Activated naive CD4-positive, alpha-beta T cell treated with anti-CD3 and anti-CD28 coated beads, Interleukin-2, amount 50 U/mL, for 72 hours (primary cell): ENCODE measurements around the gene USP15. TPM values are rescaled to one million over a fixed set of nuclear protein-coding genes. Genes with fewer than 3 reads are reported as not detected.
"Not testable (repeated sequence)": the region's sequence is repeated elsewhere in the genome, so short reads cannot be mapped to it uniquely, and the experiment has no call there.

Source experiments
- ATAC-seq, 2 donors: fragments of 150-1000 bp; cut with Tn5 transposase; 2 replicates each; pipeline ENCODE4 v1.10.0; 2021; ENCODE audit warnings: mild to moderate bottlenecking in 2 of 2, moderate library complexity in 2 of 2
- DNase-seq, 2 donors: peaks; one replicate each; pipeline ENCODE4 v3.0.0; 2021 to 2022; ENCODE audit warnings: low spot score in 2 of 2
- H3K27ac Mint-ChIP-seq, 2 donors: one replicate each; pipeline ENCODE4 v1.8.0; 2022; ENCODE audit warnings: mild to moderate bottlenecking in 2 of 2, mixed read lengths in 2 of 2
- H3K36me3 Mint-ChIP-seq, 2 donors: one replicate each; pipeline ENCODE4 v1.8.0; 2022; ENCODE audit warnings: mixed read lengths in 2 of 2
- H3K9me3 Mint-ChIP-seq, 2 donors: one replicate each; pipeline ENCODE4 v1.8.0; 2022; ENCODE audit warnings: mixed read lengths in 2 of 2
- total RNA-seq, 2 donors: library from RNA; stranded (reverse); gene quantifications; one replicate each; pipeline ENCODE4 v1.2.3, GENCODE V29; 2022

USP15 gene
- total RNA-seq, 2 donors from 2014 or later: 114 to 122 TPM

GRCh38 chr12:62320054-62320453, 59.9 kb downstream of the USP15 start:
- Mint-ChIP-seq H3K27ac (no peak overlapping the region), H3K36me3 (peaks cover 16 to 40% of the 10 kb centered on the region in 2 donors), H3K9me3 (peaks cover 9 to 10% of the 10 kb centered on the region in 2 donors)
- DNase-seq: no peak
- ATAC-seq: no peak

GRCh38 chr12:62323386-62323785, 63.2 kb downstream of the USP15 start:
- Mint-ChIP-seq H3K27ac (no peak overlapping the region), H3K9me3 (peaks cover 4 to 6% of the 10 kb centered on the region in 2 donors), H3K36me3 (peaks cover 11 to 38% of the 10 kb centered on the region in 2 donors)
- no peak for ATAC-seq
- DNase-seq: no peak

GRCh38 chr12:62328296-62328921, 68.2 kb downstream of the USP15 start:
- ATAC-seq: no peak
- no peak overlapping the region for H3K27ac Mint-ChIP-seq
- peaks cover 0 to 34% of the 10 kb centered on the region in 2 donors for H3K36me3 Mint-ChIP-seq
- H3K9me3 Mint-ChIP-seq: no peaks in the 10 kb centered on the region
- no peak for DNase-seq

GRCh38 chr12:62331306-62331705, 71.1 kb downstream of the USP15 start:
- no peak for ATAC-seq
- H3K27ac Mint-ChIP-seq: no peak overlapping the region
- H3K36me3 Mint-ChIP-seq: peaks cover 8 to 54% of the 10 kb centered on the region in 2 donors

GRCh38 chr12:62332598-62332997, 72.4 kb downstream of the USP15 start:
- no peak for DNase-seq
- peaks cover 0 to 6% of the 10 kb centered on the region in 2 donors for H3K9me3 Mint-ChIP-seq
- no peak for ATAC-seq
- peaks cover 12 to 66% of the 10 kb centered on the region in 2 donors for H3K36me3 Mint-ChIP-seq
- no peak overlapping the region for H3K27ac Mint-ChIP-seq

More at GRCh38 chr12:62331306-62331705, 71.1 kb downstream of the USP15 start:
- no peak for DNase-seq
- H3K9me3 Mint-ChIP-seq: peaks cover 0 to 4% of the 10 kb centered on the region in 2 donors

- ATAC-seq (no peak), DNase-seq (no peak)
- Mint-ChIP-seq H3K27ac (no peak overlapping the region), H3K36me3 (peaks cover 26 to 78% of the 10 kb centered on the region in 2 donors), H3K9me3 (peaks cover 10 to 16% of the 10 kb centered on the region in 2 donors)
Measured at GRCh38 chr12:62335057-62335456, 74.9 kb downstream of the USP15 start.

- DNase-seq: no peak
- no peak for ATAC-seq
- Mint-ChIP-seq H3K27ac (peak overlapping the region in 1 of 2 donors; percentile 1), H3K36me3 (peaks cover 33 to 81% of the 10 kb centered on the region in 2 donors), H3K9me3 (peaks cover 10 to 24% of the 10 kb centered on the region in 2 donors)
Measured at GRCh38 chr12:62335796-62336195, 75.6 kb downstream of the USP15 start.

GRCh38 chr12:62337643-62338042, 77.4 kb downstream of the USP15 start:
- Mint-ChIP-seq H3K27ac (peak overlapping the region in 1 of 2 donors; percentile 22), H3K9me3 (peaks cover 10 to 30% of the 10 kb centered on the region in 2 donors), H3K36me3 (peaks cover 50 to 94% of the 10 kb centered on the region in 2 donors)
- ATAC-seq, DNase-seq: not testable (repeated sequence)

- DNase-seq, ATAC-seq, H3K27ac Mint-ChIP-seq: not testable (repeated sequence)
- Mint-ChIP-seq H3K9me3 (peaks cover 20 to 40% of the 10 kb centered on the region in 2 donors), H3K36me3 (peaks cover 64 to 87% of the 10 kb centered on the region in 2 donors)
Measured at GRCh38 chr12:62342614-62343303, 82.6 kb downstream of the USP15 start.

GRCh38 chr12:62343304-62344120, 83.3 kb downstream of the USP15 start:
- H3K36me3 Mint-ChIP-seq: peaks cover 56 to 79% of the 10 kb centered on the region in 2 donors
- not testable (repeated sequence) for ATAC-seq, DNase-seq
- H3K9me3 Mint-ChIP-seq: peaks cover 13 to 34% of the 10 kb centered on the region in 2 donors
- H3K27ac Mint-ChIP-seq: peak overlapping the region in 1 of 2 donors; percentile 37

- Mint-ChIP-seq H3K9me3 (peaks cover 11 to 33% of the 10 kb centered on the region in 2 donors), H3K36me3 (peaks cover 52 to 66% of the 10 kb centered on the region in 2 donors)
- not testable (repeated sequence) for DNase-seq, ATAC-seq, H3K27ac Mint-ChIP-seq
Measured at GRCh38 chr12:62344731-62345556, 84.7 kb downstream of the USP15 start.

- Mint-ChIP-seq H3K36me3 (peaks cover 45 to 61% of the 10 kb centered on the region in 2 donors), H3K9me3 (peaks cover 11 to 26% of the 10 kb centered on the region in 2 donors), H3K27ac (peak overlapping the region in 1 of 2 donors; percentile 52)
- peak in 1 of 2 donors; percentile 22 for ATAC-seq
- DNase-seq: no peak
Measured at GRCh38 chr12:62345667-62346066, 85.5 kb downstream of the USP15 start.

GRCh38 chr12:62346817-62347216, 86.6 kb downstream of the USP15 start:
- Mint-ChIP-seq H3K9me3 (peaks cover 11 to 23% of the 10 kb centered on the region in 2 donors), H3K36me3 (peaks cover 35 to 53% of the 10 kb centered on the region in 2 donors), H3K27ac (peak overlapping the region in 1 of 2 donors; percentile 15)
- no peak for ATAC-seq
- no peak for DNase-seq

GRCh38 chr12:62347922-62348650, 87.9 kb downstream of the USP15 start:
- Mint-ChIP-seq H3K36me3 (peaks cover 23 to 40% of the 10 kb centered on the region in 2 donors), H3K27ac (peak overlapping the region in 1 of 2 donors; percentile 7), H3K9me3 (peaks cover 11 to 18% of the 10 kb centered on the region in 2 donors)
- ATAC-seq (no peak), DNase-seq (no peak)

- DNase-seq (no peak), ATAC-seq (peak in 1 of 2 donors; percentile 22)
- no peak overlapping the region for H3K27ac Mint-ChIP-seq
- peaks cover under 1 to 26% of the 10 kb centered on the region in 2 donors for H3K36me3 Mint-ChIP-seq
- peaks cover 0 to 4% of the 10 kb centered on the region in 2 donors for H3K9me3 Mint-ChIP-seq
Measured at GRCh38 chr12:62350554-62350953, 90.3 kb downstream of the USP15 start.
